Lower leg skin (tissue), 4 donors: ENCODE data around the gene STAU1. TPM values are rescaled to one million over a fixed set of nuclear protein-coding genes. Genes with fewer than 3 reads are reported as not detected.

Experiments
- DNase-seq, 2 donors: peaks; one replicate each; pipeline ENCODE4 v3.0.0-alpha.2; 2019; ENCODE audit warnings: low spot score in 2 of 2
- H3K4me3 ChIP-seq: fragments of 200-600 bp; sonication (generic); 2 replicates; pipeline ENCODE4 v1.5.1; 2017; ENCODE audit warnings: mild to moderate bottlenecking, low read depth; ENCODE audit not compliant: poor library complexity, severe bottlenecking
- CTCF ChIP-seq, 3 donors: fragments of 450-650 bp; IDR thresholded peaks; one replicate each; pipeline ENCODE4 v1.5.1; 2016; ENCODE audit warnings: antibody characterized with exemption in 3 of 3, mild to moderate bottlenecking in 3 of 3, moderate library complexity in 2 of 3
- POLR2A ChIP-seq, 2 donors: fragments of 450-650 bp; IDR thresholded peaks; one replicate each; pipeline ENCODE4 v1.6.1; 2016 to 2017; ENCODE audit warnings: antibody characterized with exemption in 2 of 2, mild to moderate bottlenecking in 1 of 2, moderate library complexity in 1 of 2
- WGBS, 2 donors: methylation state at CpG; one replicate each; pipeline ENCODE4 v1.1.5; 2018; 5-methylcytosine and 5-hydroxymethylcytosine counted together
- intact Hi-C: fragments of 100-400 bp; cut with DNase I; formaldehyde crosslinking; loops from one replicate; pipeline ENCODE4 v1.15.0; 2023; ENCODE audit warnings: low total_unique reads
- total RNA-seq, 4 donors: library from RNA; depleted of rRNA; stranded (reverse); fragments of >200 nt; gene quantifications; one replicate each; pipeline ENCODE4 v1.1.0, GENCODE V29; 2016

Gene STAU1
- total RNA-seq, 4 donors from 2014 or later = 68.4 to 90.0 (median 77.0) TPM

- TF ChIP-seq POLR2A (IDR thresholded peaks at IDR 0.05) (no peak), CTCF (IDR thresholded peaks at IDR 0.05) (no peak)
- 97 to 100% methylated on average over 3 of the region's 3 CpGs for WGBS, 2 donors
- intact Hi-C loops = no loop called here
- no peak for DNase-seq
- no peak overlapping the region for H3K4me3 ChIP-seq
Measured at GRCh38 chr20:49183444-49183843, 4.7 kb downstream of the STAU1 start.

GRCh38 chr20:49181265-49181877, 6.8 kb downstream of the STAU1 start:
- DNase-seq = no peak
- 70 to 79% methylated on average over 8 of the region's 8 CpGs for WGBS, 2 donors
- no peak overlapping the region for H3K4me3 ChIP-seq
- intact Hi-C loops = no loop called here
- no peak for TF ChIP-seq CTCF (IDR thresholded peaks at IDR 0.05)
- no peak for TF ChIP-seq POLR2A (IDR thresholded peaks at IDR 0.05)

GRCh38 chr20:49179368-49180277, 8.5 kb downstream of the STAU1 start:
- intact Hi-C loops = no loop called here
- DNase-seq = no peak
- WGBS, 2 donors = 19 to 25% methylated on average over 1 of the region's 1 CpG
- TF ChIP-seq CTCF (IDR thresholded peaks at IDR 0.05) (no peak), POLR2A (IDR thresholded peaks at IDR 0.05) (no peak)
- no peak overlapping the region for H3K4me3 ChIP-seq

GRCh38 chr20:49174183-49174582, 14.0 kb downstream of the STAU1 start:
- intact Hi-C loops = no loop called here

GRCh38 chr20:49172413-49172812, 15.7 kb downstream of the STAU1 start:
- intact Hi-C loops = no loop called here

More at GRCh38 chr20:49174183-49174582, 14.0 kb downstream of the STAU1 start:
- H3K4me3 ChIP-seq = no peak overlapping the region
- no peak for DNase-seq
- 93 to 95% methylated on average over 6 of the region's 6 CpGs for WGBS, 2 donors
- TF ChIP-seq POLR2A (IDR thresholded peaks at IDR 0.05) = no peak
- no peak for TF ChIP-seq CTCF (IDR thresholded peaks at IDR 0.05)

More at GRCh38 chr20:49172413-49172812, 15.7 kb downstream of the STAU1 start:
- 17 to 38% methylated on average over 1 of the region's 1 CpG for WGBS, 2 donors
- H3K4me3 ChIP-seq = no peak overlapping the region
- no peak for TF ChIP-seq CTCF (IDR thresholded peaks at IDR 0.05)
- no peak for TF ChIP-seq POLR2A (IDR thresholded peaks at IDR 0.05)
- no peak for DNase-seq
